SK-N-MC (cell line): ENCODE data around the gene SUZ12.
"Not testable (repeated sequence)": the region's sequence is repeated elsewhere in the genome, so short reads cannot be mapped to it uniquely, and the experiment has no call there.

Experiments used
- EZH2 ChIP-seq: fragments of 200-600 bp; sonication (generic); IDR thresholded peaks from one replicate; pipeline ENCODE4 v1.6.1; 2017; ENCODE audit warnings: antibody characterized with exemption
- FOXP2 ChIP-seq: optimal IDR thresholded peaks from 2 replicates; pipeline ENCODE3; 2011; ENCODE audit warnings: mild to moderate bottlenecking, moderate library complexity; ENCODE audit not compliant: insufficient read depth; ENCODE audit errors: extremely low read length, control extremely low read depth
- POLR2AphosphoS5 ChIP-seq: IDR thresholded peaks from 2 replicates; pipeline ENCODE4 v1.6.1; 2012; ENCODE audit warnings: mild to moderate bottlenecking, low read depth, low read length, borderline replicate concordance

- not testable (repeated sequence) for TF ChIP-seq POLR2AphosphoS5, EZH2, FOXP2
Measured at GRCh38 chr17:32041306-32041875, 104.6 kb downstream of the SUZ12 start.
